Mucosa of rectum (tissue), 2 donors: ENCODE results near the gene HLF.

Experiments
- H3K27ac ChIP-seq, 2 donors: one replicate each; pipeline ENCODE4 v1.7.0; 2013; ENCODE audit warnings: inconsistent platforms in 2 of 2, low read depth in 2 of 2, low read length in 2 of 2
- H3K27me3 ChIP-seq, 2 donors: one replicate each; pipeline ENCODE4 v1.7.0; 2013; ENCODE audit warnings: low read length in 2 of 2; ENCODE audit not compliant: control insufficient read depth in 2 of 2, insufficient read depth in 2 of 2
- H3K36me3 ChIP-seq, 2 donors: one replicate each; pipeline ENCODE4 v1.7.0; 2013; ENCODE audit warnings: low read length in 2 of 2; ENCODE audit not compliant: control insufficient read depth in 2 of 2, insufficient read depth in 2 of 2
- H3K4me1 ChIP-seq, 2 donors: one replicate each; pipeline ENCODE4 v1.7.0; 2013; ENCODE audit warnings: low read length in 2 of 2, mild to moderate bottlenecking in 1 of 2; ENCODE audit not compliant: control insufficient read depth in 2 of 2, insufficient read depth in 2 of 2
- H3K4me3 ChIP-seq, 2 donors: one replicate each; pipeline ENCODE4 v1.7.0; 2013; ENCODE audit warnings: low read length in 2 of 2
- H3K9ac ChIP-seq, 2 donors: one replicate each; pipeline ENCODE4 v1.7.0; 2013; ENCODE audit warnings: low read length in 2 of 2, low read depth in 1 of 2, mild to moderate bottlenecking in 1 of 2
- H3K9me3 ChIP-seq, 2 donors: one replicate each; pipeline ENCODE4 v1.7.0; 2013; ENCODE audit warnings: low read length in 2 of 2; ENCODE audit not compliant: control insufficient read depth in 2 of 2
- donor health status: healthy.
- donor health status: Normal muscosa, but diverticular disease.

Gene HLF

DNA sequence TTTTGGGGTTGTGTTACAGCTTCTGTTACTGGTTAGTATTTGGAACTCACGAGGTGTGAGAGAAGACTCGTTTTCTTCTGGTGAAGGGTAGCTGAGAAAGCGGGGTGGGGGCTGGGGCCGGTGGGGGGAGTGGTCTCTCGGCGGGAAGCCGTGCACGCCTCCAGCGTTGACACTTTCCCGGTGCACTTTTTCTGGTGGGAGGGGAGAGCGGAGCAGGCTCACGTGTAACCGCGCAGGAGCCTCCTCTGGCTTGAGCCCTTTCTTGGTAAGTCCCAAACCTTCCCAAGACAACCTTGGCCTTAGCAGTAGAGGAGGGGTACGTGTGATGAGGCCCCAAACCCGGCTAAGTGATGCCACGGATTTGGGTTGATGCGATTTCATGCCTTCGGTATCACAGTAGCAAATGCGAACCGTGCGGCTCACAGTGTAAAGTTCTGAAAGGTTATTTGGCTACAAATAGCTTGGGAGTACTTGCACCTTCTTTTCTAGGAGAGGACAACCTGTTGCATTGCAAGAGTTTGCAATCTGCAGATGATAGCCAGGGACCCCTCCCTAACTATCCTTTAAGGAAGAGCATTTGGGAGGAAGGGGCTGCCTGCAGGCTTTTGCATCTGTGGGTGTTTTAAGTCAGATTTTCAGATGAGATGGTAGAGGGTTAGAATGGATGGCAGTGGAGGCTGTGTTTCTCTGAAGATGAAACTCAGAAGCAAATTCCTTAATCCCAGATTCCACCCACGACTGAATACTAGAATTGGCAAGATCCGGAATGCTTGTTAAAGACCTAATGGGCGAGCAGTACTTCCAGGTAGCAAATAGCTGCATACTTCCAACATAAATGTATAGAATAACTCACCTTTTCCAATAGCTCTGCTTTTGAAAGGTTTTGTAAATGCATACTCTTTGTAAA lies 1.5 kb downstream of the HLF start:
- Histone ChIP-seq H3K27me3 (peaks cover 24 to 39% of the 10 kb centered on the region in 2 donors), H3K4me3 (peak overlapping the region; percentile 40 to 51), H3K36me3 (no peaks in the 10 kb centered on the region), H3K9me3 (no peaks in the 10 kb centered on the region), H3K27ac (peak overlapping the region in 1 of 2 donors; percentile 41), H3K4me1 (peaks cover 13 to 15% of the 10 kb centered on the region in 2 donors), H3K9ac (no peak overlapping the region)

DNA sequence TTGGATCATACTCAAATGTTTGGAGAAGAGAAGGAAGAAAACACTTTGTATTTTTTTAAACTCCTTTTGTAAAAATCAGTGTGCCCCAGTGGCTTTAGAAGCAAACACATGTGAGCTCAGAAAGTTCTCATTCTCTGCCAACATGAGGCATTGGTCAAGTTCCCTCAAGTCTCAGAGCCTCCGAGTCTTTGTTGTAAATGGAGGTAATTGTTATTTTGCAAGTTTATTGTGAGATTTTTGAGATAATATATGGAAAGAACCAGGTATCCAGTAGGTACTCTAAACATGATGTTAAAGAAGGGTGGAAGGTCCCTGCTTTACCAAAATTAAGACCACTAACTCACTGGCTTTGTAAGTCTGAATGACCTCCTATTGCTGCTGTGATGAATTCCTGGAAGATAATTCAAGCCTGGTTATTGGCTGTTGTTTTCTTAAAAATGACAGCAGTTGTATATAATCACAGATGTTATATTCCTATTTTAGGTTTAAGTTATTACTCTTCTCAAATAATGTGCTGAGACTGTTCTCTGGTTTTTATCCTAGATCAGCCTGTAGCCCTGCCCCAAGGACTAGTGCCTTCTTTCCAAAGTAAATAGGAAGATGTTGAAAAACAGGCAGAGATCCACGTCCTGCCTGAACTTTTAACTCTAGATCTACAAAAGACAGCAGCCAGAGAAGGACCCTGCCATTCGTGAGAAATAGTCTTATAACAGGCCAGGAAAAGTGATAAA lies 2.4 kb downstream of the HLF start:
- Histone ChIP-seq H3K36me3 (no peaks in the 10 kb centered on the region), H3K4me1 (peaks cover 13 to 15% of the 10 kb centered on the region in 2 donors), H3K4me3 (no peak overlapping the region), H3K9me3 (no peaks in the 10 kb centered on the region), H3K9ac (no peak overlapping the region), H3K27ac (no peak overlapping the region), H3K27me3 (peaks cover 18 to 34% of the 10 kb centered on the region in 2 donors)

DNA sequence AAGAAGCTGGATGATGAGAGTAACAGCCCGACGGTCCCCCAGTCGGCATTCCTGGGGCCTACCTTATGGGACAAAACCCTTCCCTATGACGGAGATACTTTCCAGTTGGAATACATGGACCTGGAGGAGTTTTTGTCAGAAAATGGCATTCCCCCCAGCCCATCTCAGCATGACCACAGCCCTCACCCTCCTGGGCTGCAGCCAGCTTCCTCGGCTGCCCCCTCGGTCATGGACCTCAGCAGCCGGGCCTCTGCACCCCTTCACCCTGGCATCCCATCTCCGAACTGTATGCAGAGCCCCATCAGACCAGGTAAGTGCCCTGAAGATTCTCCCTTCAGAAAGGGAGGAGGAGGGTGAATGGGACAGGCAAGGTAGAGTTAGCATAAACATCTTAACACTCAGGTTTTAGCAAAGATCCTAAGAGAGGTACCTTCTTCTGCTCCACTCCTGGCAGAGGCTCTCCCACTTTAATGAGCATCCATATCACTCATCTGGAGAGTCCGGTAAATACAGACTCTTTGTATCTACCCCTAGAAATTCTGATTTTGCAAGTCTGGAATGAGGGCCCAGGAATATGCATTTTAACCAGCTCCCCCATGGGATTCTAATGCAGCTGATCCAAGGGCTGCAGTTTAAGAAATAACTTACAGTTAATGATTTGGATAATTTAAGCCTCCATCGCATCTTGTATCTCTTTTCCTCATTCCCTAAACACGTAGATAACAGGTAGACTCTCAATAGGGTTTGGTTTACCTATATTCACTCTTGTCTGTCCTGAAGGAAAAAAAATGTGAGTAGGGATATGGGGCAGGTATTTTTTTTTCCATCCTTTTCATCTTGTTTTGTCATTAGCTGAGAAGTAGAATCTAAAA lies 3.3 kb downstream of the HLF start:
- H3K4me1 ChIP-seq, result peaks cover 13 to 15% of the 10 kb centered on the region in 2 donors
- peaks cover 16 to 25% of the 10 kb centered on the region in 2 donors for H3K27me3 ChIP-seq
- no peaks in the 10 kb centered on the region for H3K9me3 ChIP-seq
- no peak overlapping the region for H3K9ac ChIP-seq
- H3K36me3 ChIP-seq, result no peaks in the 10 kb centered on the region
- H3K27ac ChIP-seq, result no peak overlapping the region
- H3K4me3 ChIP-seq, result no peak overlapping the region

DNA sequence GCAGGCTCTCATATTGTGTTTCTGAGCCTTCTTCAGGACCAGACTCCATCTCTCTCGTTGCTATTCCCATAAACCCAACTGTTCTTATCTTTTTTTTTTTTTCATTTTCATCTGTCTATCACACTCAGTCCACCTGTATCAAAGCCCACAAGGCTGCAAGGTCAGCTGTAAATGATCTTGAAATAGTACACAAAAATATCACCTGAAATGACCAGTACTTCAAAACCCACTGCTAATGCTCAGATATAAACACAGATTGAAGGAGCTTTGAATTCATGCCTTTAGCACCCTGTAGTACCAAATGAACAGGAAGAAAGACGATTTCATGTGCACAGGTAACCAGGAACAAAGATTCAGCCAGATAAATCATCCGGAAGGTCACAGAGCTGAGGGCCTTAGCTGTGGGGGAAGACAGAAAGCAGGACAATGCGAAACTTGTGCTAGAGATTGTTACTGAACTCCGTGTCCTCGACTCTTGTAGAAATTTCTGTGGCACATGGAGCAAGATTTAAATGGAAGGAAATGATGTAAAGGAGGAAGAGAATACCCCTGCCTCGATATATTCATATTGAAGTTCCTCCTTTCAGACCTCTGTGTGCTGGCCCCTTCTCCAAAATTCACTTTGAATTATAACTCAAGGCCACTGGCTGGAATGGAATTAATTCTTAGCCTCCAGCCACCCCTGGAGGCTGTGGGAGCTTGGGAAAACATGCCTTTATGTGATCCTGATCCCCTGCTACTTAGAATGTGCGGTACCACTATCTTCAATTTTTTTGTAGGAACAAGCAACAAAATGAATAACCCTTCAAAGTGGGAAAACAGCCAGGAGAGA lies 4.1 kb downstream of the HLF start:
- no peaks in the 10 kb centered on the region for H3K36me3 ChIP-seq
- peaks cover 8 to 18% of the 10 kb centered on the region in 2 donors for H3K27me3 ChIP-seq
- H3K9ac ChIP-seq, result no peak overlapping the region
- H3K4me1 ChIP-seq, result peaks cover 10% of the 10 kb centered on the region in 2 donors
- H3K27ac ChIP-seq, result no peak overlapping the region
- no peaks in the 10 kb centered on the region for H3K9me3 ChIP-seq
- H3K4me3 ChIP-seq, result no peak overlapping the region

DNA sequence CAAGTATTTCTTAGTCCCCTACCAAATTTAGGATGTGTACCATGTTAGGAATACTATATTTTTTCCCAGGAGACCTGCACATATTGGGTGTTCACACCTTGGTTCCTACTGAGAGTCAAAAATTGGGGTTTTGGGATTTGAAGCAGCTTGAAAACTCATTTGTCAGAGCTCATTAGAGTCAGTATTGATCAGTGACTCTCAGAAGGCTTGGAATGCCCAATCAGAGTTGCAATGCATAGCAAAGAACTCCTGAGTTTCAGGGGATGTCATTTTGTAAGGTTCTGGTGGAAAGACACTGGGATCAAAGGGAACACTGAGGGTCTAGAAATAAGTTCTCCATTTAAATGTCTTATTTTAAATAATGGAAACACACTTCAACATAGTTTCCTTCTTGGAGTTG lies 5.1 kb downstream of the HLF start:
- Histone ChIP-seq H3K9ac (no peak overlapping the region), H3K4me1 (peaks cover 4% of the 10 kb centered on the region in 2 donors), H3K4me3 (no peak overlapping the region), H3K36me3 (no peaks in the 10 kb centered on the region), H3K27me3 (peaks cover 3 to 12% of the 10 kb centered on the region in 2 donors), H3K9me3 (no peaks in the 10 kb centered on the region), H3K27ac (no peak overlapping the region)

DNA sequence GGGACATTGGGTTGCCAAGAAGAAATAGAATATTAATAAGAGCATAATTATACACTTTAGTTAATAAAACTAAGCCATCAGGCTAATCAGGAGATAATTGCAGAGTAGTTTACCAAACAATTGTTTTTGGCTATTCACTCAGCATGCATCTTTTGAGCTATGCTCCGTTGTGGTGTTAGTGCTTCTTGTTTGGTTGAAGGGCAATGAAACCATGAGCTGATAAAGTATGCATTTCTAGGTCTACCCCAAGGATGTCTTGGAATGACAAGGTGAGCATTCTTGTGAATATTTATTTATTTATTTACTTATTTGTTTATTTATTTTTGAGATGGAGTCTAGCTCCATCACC lies 6.4 kb downstream of the HLF start:
- Histone ChIP-seq H3K9ac (no peak overlapping the region), H3K9me3 (no peaks in the 10 kb centered on the region), H3K27ac (no peak overlapping the region), H3K36me3 (no peaks in the 10 kb centered on the region), H3K4me1 (no peaks in the 10 kb centered on the region), H3K27me3 (peaks cover 1 to 8% of the 10 kb centered on the region in 2 donors), H3K4me3 (no peak overlapping the region)

DNA sequence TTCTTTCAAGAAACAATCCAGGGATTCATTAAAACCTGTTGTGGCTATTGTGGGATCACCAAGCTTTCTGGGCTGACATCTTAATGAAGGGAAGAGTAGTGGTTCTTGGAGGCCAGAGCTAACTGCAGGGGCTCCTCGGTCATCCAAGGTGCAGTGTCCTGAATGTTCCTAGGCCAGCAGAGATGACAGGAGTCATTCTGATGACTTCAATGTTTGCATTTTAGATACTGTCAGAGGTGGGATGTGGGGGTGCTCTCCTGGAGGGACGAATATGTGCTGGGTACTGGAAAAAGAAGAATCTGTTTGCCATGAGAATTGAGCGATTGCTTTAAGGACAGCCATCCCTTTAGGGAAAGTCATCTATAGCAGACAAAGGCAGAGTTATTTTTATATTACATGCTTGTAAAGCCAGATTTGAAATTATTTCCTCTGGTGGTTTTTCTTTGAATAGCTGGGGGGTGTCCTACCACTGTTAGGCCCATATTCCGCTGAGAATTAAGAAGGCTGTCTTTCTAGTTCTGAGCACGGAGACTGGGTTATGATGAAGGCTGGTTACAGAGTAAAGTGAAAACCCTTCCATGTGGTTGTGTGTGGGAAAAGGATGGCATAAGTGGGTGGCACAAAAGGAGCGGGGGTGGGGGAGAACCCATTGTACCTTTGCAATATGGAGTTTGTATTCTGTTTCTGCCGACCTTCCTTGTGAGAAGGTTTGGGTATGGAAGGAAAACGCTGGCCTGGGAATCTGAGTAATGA lies 7.4 kb downstream of the HLF start:
- no peaks in the 10 kb centered on the region for H3K4me1 ChIP-seq
- H3K27ac ChIP-seq, result no peak overlapping the region
- H3K9me3 ChIP-seq, result no peaks in the 10 kb centered on the region
- no peaks in the 10 kb centered on the region for H3K36me3 ChIP-seq
- H3K4me3 ChIP-seq, result no peak overlapping the region
- no peak overlapping the region for H3K9ac ChIP-seq
- no peaks in the 10 kb centered on the region for H3K27me3 ChIP-seq

DNA sequence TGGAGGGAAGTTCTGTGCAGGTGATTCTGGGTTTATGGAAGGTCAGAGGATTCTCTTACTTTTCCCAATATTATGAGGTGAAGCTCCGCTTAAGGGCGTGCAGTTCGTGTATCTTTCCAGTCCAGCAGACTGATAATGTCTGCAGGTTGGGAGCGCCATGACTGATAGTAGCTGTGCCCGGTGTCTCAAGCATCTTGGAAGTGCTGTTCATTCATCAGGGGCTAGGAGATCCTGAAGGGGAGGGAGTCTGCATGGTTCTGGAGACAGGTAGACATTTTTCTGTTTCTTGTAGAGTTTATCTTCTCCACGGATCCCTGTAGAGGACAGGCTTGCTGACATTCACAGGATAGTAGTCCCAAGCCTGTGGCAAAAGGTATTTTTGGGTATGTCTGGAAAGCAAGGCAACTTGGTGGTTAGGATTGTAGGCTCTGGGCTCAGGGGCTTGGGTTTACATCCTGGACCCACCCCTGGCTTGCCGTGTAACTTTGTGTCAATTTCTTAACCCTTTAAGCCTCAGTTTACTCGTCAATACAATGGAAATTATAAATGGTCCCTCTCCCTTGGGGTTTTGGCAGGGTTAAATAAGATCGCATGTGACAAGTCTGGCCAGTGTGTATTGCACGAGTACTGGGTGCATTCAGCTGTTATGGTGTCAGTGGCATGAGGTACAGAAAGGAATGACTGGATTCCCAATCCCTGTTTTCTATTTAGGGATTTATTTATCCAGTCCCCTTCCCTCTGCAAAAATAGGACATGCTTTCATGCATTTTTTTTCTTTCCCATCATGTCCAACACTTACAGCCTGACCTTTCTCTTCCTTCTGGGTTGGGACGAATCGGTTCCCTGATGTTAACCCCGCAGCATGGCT lies 8.2 kb downstream of the HLF start:
- Histone ChIP-seq H3K9ac (no peak overlapping the region), H3K36me3 (no peaks in the 10 kb centered on the region), H3K27ac (no peak overlapping the region), H3K4me1 (no peaks in the 10 kb centered on the region), H3K9me3 (no peaks in the 10 kb centered on the region), H3K27me3 (no peaks in the 10 kb centered on the region), H3K4me3 (no peak overlapping the region)
